ENCODE results near the gene CRYL1. TPM values are rescaled to one million over a fixed set of nuclear protein-coding genes. Genes with fewer than 3 reads are reported as not detected.

Gene CRYL1
- total and polyA plus RNA-seq, 2 donors (not counting 1 experiment from before 2014, with no cell fraction given), result 6.5 to 15.1 TPM

- Histone ChIP-seq H3K27ac (ENCODE audit: low read length in 2 of 2) (no peak overlapping the region), H3K4me2 (replicated peaks; ENCODE audit: low read depth, low read length, poor library complexity, severe bottlenecking) (no peak overlapping the region), H2AFZ (ENCODE audit: insufficient read depth, low read depth, low read length, poor library complexity, severe bottlenecking) (no peak overlapping the region), H3K9me3 (ENCODE audit: control extremely low read depth in 1 of 3, control insufficient read depth in 2 of 3, insufficient read depth in 1 of 3, low read length in 2 of 3) (peaks cover 0 to 13% (median 0%) of the 10 kb centered on the region in 3 donors), H3K79me2 (ENCODE audit: control insufficient read depth, insufficient read depth, low read length) (no peaks in the 10 kb centered on the region), H3K4me3 (ENCODE audit: control extremely low read depth in 1 of 5, extremely low read depth in 1 of 5, insufficient read depth in 1 of 5, low read depth in 2 of 5, low read length in 4 of 5) (no peak overlapping the region), H3K4me1 (ENCODE audit: control insufficient read depth in 2 of 2, insufficient read depth in 2 of 2, low read length in 2 of 2) (peaks cover 7% of the 10 kb centered on the region in 2 donors), H3K36me3 (replicated peaks in 1 of 2; ENCODE audit: control extremely low read depth in 1 of 2, control insufficient read depth in 1 of 2, extremely low read depth in 1 of 2, insufficient read depth in 2 of 2, low read length in 1 of 2) (no peaks in the 10 kb centered on the region), H3K27me3 (replicated peaks in 1 of 4; ENCODE audit: control extremely low read depth in 1 of 4, control insufficient read depth in 3 of 4, insufficient read depth in 4 of 4, low read length in 3 of 4) (no peaks in the 10 kb centered on the region), H4K20me1 (ENCODE audit: control insufficient read depth, insufficient read depth, low read length, poor library complexity, severe bottlenecking) (no peaks in the 10 kb centered on the region), H3K9ac (ENCODE audit: low read length) (no peak overlapping the region)
- no peak overlapping the region for H3K27ac Mint-ChIP-seq
- WGBS (ENCODE audit: insufficient coverage), result 70% methylated on average over 2 of the region's 4 CpGs
- TF ChIP-seq CTCF (IDR thresholded peaks at IDR 0.05), result no peak
- no peak for TF ChIP-seq EZH2 (IDR thresholded peaks at IDR 0.05; ENCODE audit: borderline replicate concordance, insufficient read depth, low read depth, low read length, poor library complexity, severe bottlenecking)
- no peaks in the 10 kb centered on the region for H3K27me3 Mint-ChIP-seq
- ChIA-PET CTCF (no interaction called here), POLR2A (no interaction called here)
- intact Hi-C loops (cut with micrococcal nuclease), result no loop called here
- H3K9me3 Mint-ChIP-seq (ENCODE audit: insufficient read depth), result no peaks in the 10 kb centered on the region
- peaks cover 7% of the 10 kb centered on the region for H3K4me1 Mint-ChIP-seq
- no peak for DNase-seq
- H3K4me3 Mint-ChIP-seq, result no peak overlapping the region
- no peak for ATAC-seq (ENCODE audit: low read depth)
Observed at GRCh38 chr13:20410726-20411125, 114.9 kb downstream of the CRYL1 start.

DNA sequence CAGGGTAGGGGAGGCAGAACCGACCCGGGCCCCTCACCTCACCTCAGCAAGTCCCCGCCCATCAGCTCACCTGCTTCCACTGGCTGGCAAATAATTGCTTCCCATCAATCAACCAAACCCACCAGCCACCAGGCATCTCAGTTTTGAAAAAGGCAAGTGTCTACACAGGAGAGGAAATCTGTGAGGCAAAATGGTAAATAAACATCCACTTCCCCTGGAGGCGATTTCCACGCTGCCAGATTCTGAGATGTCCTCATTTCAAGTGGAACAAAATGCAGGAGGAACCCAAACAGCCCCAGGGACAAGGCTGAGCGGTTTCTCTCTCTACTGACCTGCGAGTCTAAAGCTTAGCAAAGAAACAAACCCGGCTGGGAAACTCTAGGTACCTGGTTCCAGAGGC, 117.5 kb downstream of the CRYL1 start:
- Histone ChIP-seq H3K27me3 (replicated peaks in 1 of 4; ENCODE audit: control extremely low read depth in 1 of 4, control insufficient read depth in 3 of 4, insufficient read depth in 4 of 4, low read length in 3 of 4) (no peaks in the 10 kb centered on the region), H2AFZ (ENCODE audit: insufficient read depth, low read depth, low read length, poor library complexity, severe bottlenecking) (no peak overlapping the region), H3K27ac (ENCODE audit: low read length in 2 of 2) (no peak overlapping the region), H3K79me2 (ENCODE audit: control insufficient read depth, insufficient read depth, low read length) (no peaks in the 10 kb centered on the region), H3K36me3 (replicated peaks in 1 of 2; ENCODE audit: control extremely low read depth in 1 of 2, control insufficient read depth in 1 of 2, extremely low read depth in 1 of 2, insufficient read depth in 2 of 2, low read length in 1 of 2) (no peaks in the 10 kb centered on the region), H3K9ac (ENCODE audit: low read length) (no peak overlapping the region), H3K4me1 (ENCODE audit: control insufficient read depth in 2 of 2, insufficient read depth in 2 of 2, low read length in 2 of 2) (peaks cover 7% of the 10 kb centered on the region in 2 donors), H3K9me3 (ENCODE audit: control extremely low read depth in 1 of 3, control insufficient read depth in 2 of 3, insufficient read depth in 1 of 3, low read length in 2 of 3) (no peaks in the 10 kb centered on the region), H3K4me2 (replicated peaks; ENCODE audit: low read depth, low read length, poor library complexity, severe bottlenecking) (no peak overlapping the region), H4K20me1 (ENCODE audit: control insufficient read depth, insufficient read depth, low read length, poor library complexity, severe bottlenecking) (no peaks in the 10 kb centered on the region), H3K4me3 (ENCODE audit: control extremely low read depth in 1 of 5, extremely low read depth in 1 of 5, insufficient read depth in 1 of 5, low read depth in 2 of 5, low read length in 4 of 5) (no peak overlapping the region)
- no peaks in the 10 kb centered on the region for H3K9me3 Mint-ChIP-seq (ENCODE audit: insufficient read depth)
- TF ChIP-seq EZH2 (IDR thresholded peaks at IDR 0.05; ENCODE audit: borderline replicate concordance, insufficient read depth, low read depth, low read length, poor library complexity, severe bottlenecking) (no peak), CTCF (IDR thresholded peaks at IDR 0.05) (no peak)
- ChIA-PET POLR2A (no interaction called here), CTCF (no interaction called here)
- H3K4me3 Mint-ChIP-seq, result no peak overlapping the region
- H3K27ac Mint-ChIP-seq, result no peak overlapping the region
- ATAC-seq (ENCODE audit: low read depth) (no peak), DNase-seq (no peak)
- intact Hi-C loops (cut with micrococcal nuclease), result no loop called here
- 78% methylated on average over 4 of the region's 8 CpGs for WGBS (ENCODE audit: insufficient coverage)
- H3K4me1 Mint-ChIP-seq, result peaks cover 7% of the 10 kb centered on the region
- H3K27me3 Mint-ChIP-seq, result no peaks in the 10 kb centered on the region
